Measurements from ENCODE around the gene CUL4B. TPM values are rescaled to one million over a fixed set of nuclear protein-coding genes. Genes with fewer than 3 reads are reported as not detected.
A peak's percentile ranks its signal among the peaks of the same experiment; 100 is the strongest.
"Not testable (repeated sequence)": the region's sequence is repeated elsewhere in the genome, so short reads cannot be mapped to it uniquely, and the experiment has no call there.

Gene CUL4B
- polyA plus RNA-seq, 1 experiment = 107 TPM

GRCh38 chrX:120504569-120504968 lies 56.2 kb downstream of the CUL4B start:
- H3K4me3 ChIP-seq (ENCODE audit: low read depth, low read length) = no peak overlapping the region
- no peaks in the 10 kb centered on the region for H3K27me3 ChIP-seq (ENCODE audit: control insufficient read depth, insufficient read depth, low read length)
- DNase-seq (ENCODE audit: low read depth) = no peak
- CTCF ChIA-PET = no interaction called here
- H3K36me3 ChIP-seq (ENCODE audit: control insufficient read depth, insufficient read depth, low read length) = no peaks in the 10 kb centered on the region
- TF ChIP-seq CTCF (IDR thresholded peaks at IDR 0.05; ENCODE audit: insufficient read depth, low read depth, low read length) = no peak
- POLR2A ChIA-PET = no interaction called here

- TF ChIP-seq CTCF (IDR thresholded peaks at IDR 0.05; ENCODE audit: insufficient read depth, low read depth, low read length) = no peak
- ChIA-PET CTCF (interaction anchor here (0.7 kb wide), 1 partner anchor 165 kb away, joined by 3 read pairs; no protein-coding TSS in a partner anchor), POLR2A (interaction anchor here (0.7 kb wide), 1 partner anchor 249 kb away, joined by 11 read pairs; the partner anchor contains the start of gene ZBTB33)
- Histone ChIP-seq H3K27me3 (ENCODE audit: control insufficient read depth, insufficient read depth, low read length) (no peaks in the 10 kb centered on the region), H3K36me3 (ENCODE audit: control insufficient read depth, insufficient read depth, low read length) (no peaks in the 10 kb centered on the region), H3K4me3 (ENCODE audit: low read depth, low read length) (no peak overlapping the region)
- DNase-seq (ENCODE audit: low read depth) = no peak
Measured at GRCh38 chrX:120499301-120500072, 61.3 kb downstream of the CUL4B start.

- H3K27me3 ChIP-seq (ENCODE audit: control insufficient read depth, insufficient read depth, low read length); H3K36me3 ChIP-seq (ENCODE audit: control insufficient read depth, insufficient read depth, low read length); H3K4me3 ChIP-seq (ENCODE audit: low read depth, low read length); POLR2A ChIA-PET; DNase-seq (ENCODE audit: low read depth); CTCF ChIA-PET: not testable (repeated sequence)
Measured at GRCh38 chrX:120490119-120490518, 70.6 kb downstream of the CUL4B start.

- Histone ChIP-seq H3K4me3 (ENCODE audit: low read depth, low read length) (no peak overlapping the region), H3K36me3 (ENCODE audit: control insufficient read depth, insufficient read depth, low read length) (no peaks in the 10 kb centered on the region), H3K27me3 (ENCODE audit: control insufficient read depth, insufficient read depth, low read length) (no peaks in the 10 kb centered on the region)
- ChIA-PET POLR2A (no interaction called here), CTCF (interaction anchor here (1.8 kb wide), 1 partner anchor 18 kb away, joined by 4 read pairs; the partner anchor contains the start of gene LAMP2)
- TF ChIP-seq CTCF (IDR thresholded peaks at IDR 0.05; ENCODE audit: insufficient read depth, low read depth, low read length) = no peak
- DNase-seq (ENCODE audit: low read depth) = no peak
Measured at GRCh38 chrX:120486786-120487185, 74.0 kb downstream of the CUL4B start.

- DNase-seq (ENCODE audit: low read depth) = peak; percentile 44
- ChIA-PET CTCF (interaction anchor here (0.9 to 1.8 kb wide), 4 partner anchors 9 to 17 kb away, joined by 3 to 5 read pairs (median 4); partner anchors contain the start of gene LAMP2), POLR2A (no interaction called here)
- no peaks in the 10 kb centered on the region for H3K27me3 ChIP-seq (ENCODE audit: control insufficient read depth, insufficient read depth, low read length)
- peak; percentile 64 for TF ChIP-seq CTCF (IDR thresholded peaks at IDR 0.05; ENCODE audit: insufficient read depth, low read depth, low read length)
- H3K36me3 ChIP-seq (ENCODE audit: control insufficient read depth, insufficient read depth, low read length) = no peaks in the 10 kb centered on the region
- peak overlapping the region; percentile 49 for H3K4me3 ChIP-seq (ENCODE audit: low read depth, low read length)
Measured at GRCh38 chrX:120485638-120486520, 74.9 kb downstream of the CUL4B start.
